ENCODE data around the gene MAP2K7.

GRCh38 chr19:7887408-7888144 lies 16.1 kb upstream of the MAP2K7 start:
- TF ChIP-seq EP300 (IDR thresholded peaks at IDR 0.05) (no peak), CTCF (IDR thresholded peaks at IDR 0.05) (no peak)

Measured in gastroesophageal sphincter (tissue), 3 donors.